ENCODE data around the gene SEC62. TPM values are rescaled to one million over a fixed set of nuclear protein-coding genes. Genes with fewer than 3 reads are reported as not detected.

SEC62 gene
- total RNA-seq, 4 donors from 2014 or later = 20.0 to 195 (median 65.2) TPM

- TF ChIP-seq POLR2A (IDR thresholded peaks at IDR 0.05) = no peak
- no peak for TF ChIP-seq CTCF (IDR thresholded peaks at IDR 0.05)
- Histone ChIP-seq H3K4me1 (no peaks in the 10 kb centered on the region), H3K27ac (no peak overlapping the region), H3K4me3 (no peak overlapping the region), H3K27me3 (no peaks in the 10 kb centered on the region), H3K9me3 (no peaks in the 10 kb centered on the region), H3K36me3 (no peaks in the 10 kb centered on the region)
- DNase-seq = no peak
- intact Hi-C loops (cut with DNase I; ENCODE audit: low total_unique reads) = loop anchor here (10.0 kb wide), 1 partner anchor 443 kb away; no protein-coding TSS in a partner anchor
Observed at GRCh38 chr3:170002231-170002630, 35.6 kb downstream of the SEC62 start.

GRCh38 chr3:170002879-170003278 lies 36.3 kb downstream of the SEC62 start:
- H3K4me3 ChIP-seq = no peak overlapping the region
- no peaks in the 10 kb centered on the region for H3K36me3 ChIP-seq
- H3K27ac ChIP-seq = no peak overlapping the region
- no peaks in the 10 kb centered on the region for H3K27me3 ChIP-seq
- H3K4me1 ChIP-seq = no peaks in the 10 kb centered on the region
- no peak for DNase-seq
- intact Hi-C loops (cut with DNase I; ENCODE audit: low total_unique reads) = loop anchor here (10.0 kb wide), 1 partner anchor 442 kb away; no protein-coding TSS in a partner anchor
- H3K9me3 ChIP-seq = no peaks in the 10 kb centered on the region
- TF ChIP-seq CTCF (IDR thresholded peaks at IDR 0.05) = no peak
- TF ChIP-seq POLR2A (IDR thresholded peaks at IDR 0.05) = no peak

GRCh38 chr3:170003881-170004356 lies 37.3 kb downstream of the SEC62 start:
- intact Hi-C loops (cut with DNase I; ENCODE audit: low total_unique reads) = loop anchor here (10.0 kb wide), 1 partner anchor 441 kb away; no protein-coding TSS in a partner anchor
- H3K4me1 ChIP-seq = no peaks in the 10 kb centered on the region
- TF ChIP-seq POLR2A (IDR thresholded peaks at IDR 0.05) = no peak
- no peak for TF ChIP-seq CTCF (IDR thresholded peaks at IDR 0.05)

GRCh38 chr3:170007031-170007663 lies 40.5 kb downstream of the SEC62 start:
- H3K9me3 ChIP-seq = no peaks in the 10 kb centered on the region
- intact Hi-C loops (cut with DNase I; ENCODE audit: low total_unique reads) = loop anchor here (10.0 kb wide), 1 partner anchor 438 kb away; no protein-coding TSS in a partner anchor
- no peak overlapping the region for H3K4me3 ChIP-seq
- no peaks in the 10 kb centered on the region for H3K4me1 ChIP-seq
- TF ChIP-seq POLR2A (IDR thresholded peaks at IDR 0.05) (no peak), CTCF (IDR thresholded peaks at IDR 0.05) (no peak)
- no peak overlapping the region for H3K27ac ChIP-seq
- no peaks in the 10 kb centered on the region for H3K27me3 ChIP-seq
- no peak for DNase-seq
- H3K36me3 ChIP-seq = no peaks in the 10 kb centered on the region

More at GRCh38 chr3:170003881-170004356, 37.3 kb downstream of the SEC62 start:
- no peak overlapping the region for H3K27ac ChIP-seq
- DNase-seq = no peak
- H3K36me3 ChIP-seq = no peaks in the 10 kb centered on the region
- no peak overlapping the region for H3K4me3 ChIP-seq
- H3K27me3 ChIP-seq = no peaks in the 10 kb centered on the region
- no peaks in the 10 kb centered on the region for H3K9me3 ChIP-seq

- TF ChIP-seq CTCF (IDR thresholded peaks at IDR 0.05) = no peak
- TF ChIP-seq POLR2A (IDR thresholded peaks at IDR 0.05) = no peak
- Histone ChIP-seq H3K4me1 (no peaks in the 10 kb centered on the region), H3K27me3 (no peaks in the 10 kb centered on the region), H3K36me3 (no peaks in the 10 kb centered on the region), H3K4me3 (no peak overlapping the region), H3K9me3 (no peaks in the 10 kb centered on the region), H3K27ac (no peak overlapping the region)
- DNase-seq = no peak
- intact Hi-C loops (cut with DNase I; ENCODE audit: low total_unique reads) = no loop called here
Observed at GRCh38 chr3:170010498-170010897, 43.9 kb downstream of the SEC62 start.

Data from uterus (tissue), 4 donors.